Measurements from ENCODE around the gene TNNI3K. TPM values are rescaled to one million over a fixed set of nuclear protein-coding genes. Genes with fewer than 3 reads are reported as not detected.

Gene TNNI3K
- total RNA-seq, 1 experiment from 2014 or later, result not detected

- H3K27me3 ChIP-seq (ENCODE audit: insufficient read depth, low read length), result no peaks in the 10 kb centered on the region
- H3K79me1 ChIP-seq (ENCODE audit: insufficient read depth, low read depth, low read length, poor library complexity, severe bottlenecking), result no peaks in the 10 kb centered on the region
- no peak overlapping the region for H2BK5ac ChIP-seq (ENCODE audit: insufficient read length, low read length)
- H3K14ac ChIP-seq (ENCODE audit: insufficient read depth, low read length), result no peak overlapping the region
- TF ChIP-seq CTCF (conservative IDR thresholded peaks at IDR 0.05), result no peak
- no peak overlapping the region for H2BK12ac ChIP-seq (ENCODE audit: insufficient read length, low read depth, low read length)
- H3K18ac ChIP-seq (ENCODE audit: insufficient read length, low read depth, low read length), result no peak overlapping the region
- H4K8ac ChIP-seq (replicated peaks; ENCODE audit: insufficient read length, low read depth, low read length), result no peak overlapping the region
- H3K79me2 ChIP-seq (ENCODE audit: insufficient read depth, low read length), result no peaks in the 10 kb centered on the region
- H3K4me2 ChIP-seq (ENCODE audit: insufficient read depth, insufficient read length, low read length), result no peak overlapping the region
- H3K27ac Mint-ChIP-seq, result no peak overlapping the region
- H3K9me3 ChIP-seq (ENCODE audit: control insufficient read depth, low read depth, low read length), result no peaks in the 10 kb centered on the region
- H3K4me1 Mint-ChIP-seq, result no peaks in the 10 kb centered on the region
- H3K9ac ChIP-seq (ENCODE audit: extremely low read depth, insufficient read length, low read length), result no peak overlapping the region
- H3K4me3 Mint-ChIP-seq, result no peak overlapping the region
- H2AFZ ChIP-seq (ENCODE audit: low read length), result no peak overlapping the region
- H2BK15ac ChIP-seq (ENCODE audit: low read depth, low read length), result no peak overlapping the region
- no peak overlapping the region for H3K56ac ChIP-seq (ENCODE audit: insufficient read length, low read depth, low read length)
- H3K9me3 Mint-ChIP-seq, result no peaks in the 10 kb centered on the region
- no peak overlapping the region for H2BK120ac ChIP-seq (ENCODE audit: low read depth, low read length, poor library complexity, severe bottlenecking)
- H4K5ac ChIP-seq (ENCODE audit: insufficient read length, low read depth, low read length), result no peak overlapping the region
- H2BK20ac ChIP-seq (ENCODE audit: low read depth, low read length, poor library complexity, severe bottlenecking), result no peak overlapping the region
- no peak overlapping the region for H3K27ac ChIP-seq (ENCODE audit: insufficient read length, low read depth, low read length)
- no peaks in the 10 kb centered on the region for H4K20me1 ChIP-seq (ENCODE audit: control insufficient read depth, insufficient read depth, insufficient read length)
- H3K23ac ChIP-seq (ENCODE audit: insufficient read length, low read depth, low read length), result no peak overlapping the region
- H3K4me1 ChIP-seq (ENCODE audit: insufficient read depth, low read length), result no peaks in the 10 kb centered on the region
- no peak overlapping the region for H4K91ac ChIP-seq (ENCODE audit: insufficient read length, low read depth, low read length)
- WGBS (ENCODE audit: extremely low coverage, insufficient read length, low lambda C conversion rate), result no CpG with 5 or more reads among the region's 2 CpGs
- DNase-seq, result no peak
- H3K36me3 Mint-ChIP-seq (ENCODE audit: insufficient read depth in 1 of 3, low read depth in 3 of 3), result no peaks in the 10 kb centered on the region
- no peaks in the 10 kb centered on the region; the same call in 1 of the 2 replicates for H3K27me3 Mint-ChIP-seq (ENCODE audit: low read depth)
- H3K4ac ChIP-seq (ENCODE audit: low read depth, low read length), result no peak overlapping the region
- H3T11ph ChIP-seq (ENCODE audit: low read length), result no peak overlapping the region
- no peak overlapping the region for H2AK5ac ChIP-seq (ENCODE audit: insufficient read length, low read length)
- H3K23me2 ChIP-seq (ENCODE audit: insufficient read length, low read depth, low read length, poor library complexity, severe bottlenecking), result no peaks in the 10 kb centered on the region
Measured at GRCh38 chr1:74420467-74420866, 185.3 kb downstream of the TNNI3K start.
